Tibial nerve (tissue), 4 donors: ENCODE results near the gene KCNH5. TPM values are rescaled to one million over a fixed set of nuclear protein-coding genes. Genes with fewer than 3 reads are reported as not detected.

Source experiments
- DNase-seq, 2 donors: peaks; one replicate each; pipeline ENCODE4 v3.0.0-alpha.2; 2019; ENCODE audit warnings: low spot score in 2 of 2
- H3K27ac ChIP-seq, 4 donors: fragments of 200-600 bp; sonication (generic) in 3 of 4; one replicate each; pipeline ENCODE4 v1.5.1; 2017 to 2019; ENCODE audit warnings: mild to moderate bottlenecking in 1 of 4
- H3K27me3 ChIP-seq, 2 donors: fragments of 200-600 bp; sonication (generic) in 1 of 2; one replicate each; pipeline versions ENCODE4 v1.5.1 to v1.6.0; 2017 to 2019
- H3K36me3 ChIP-seq, 3 donors: fragments of 200-600 bp; sonication (generic); one replicate each; pipeline ENCODE4 v1.5.1; 2018 to 2019
- H3K4me1 ChIP-seq, 4 donors: fragments of 200-600 bp; sonication (generic) in 3 of 4; one replicate each; pipeline ENCODE4 v1.5.1; 2017 to 2019
- H3K4me3 ChIP-seq, 4 donors: fragments of 200-600 bp; sonication (generic) in 3 of 4; one replicate each; pipeline ENCODE4 v1.5.1; 2017 to 2019; ENCODE audit warnings: mild to moderate bottlenecking in 1 of 4, moderate library complexity in 1 of 4
- H3K9me3 ChIP-seq, 4 donors: fragments of 200-600 bp; sonication (generic) in 3 of 4; one replicate each; pipeline ENCODE4 v1.5.1; 2017 to 2019
- CTCF ChIP-seq, 5 experiments: fragments of 200-600 bp in 3 of 5; fragments of 450-650 bp in 2 of 5; sonication (generic) in 3 of 5; IDR thresholded peaks; one replicate each; pipeline ENCODE4 v1.5.1; 2016 to 2019; ENCODE audit warnings: antibody characterized with exemption in 5 of 5, mild to moderate bottlenecking in 3 of 5, moderate library complexity in 2 of 5
- EP300 ChIP-seq, 2 donors: sonication (generic); formaldehyde crosslinking; IDR thresholded peaks; one replicate each; pipeline ENCODE4 v1.6.1; 2017; ENCODE audit warnings: antibody characterized with exemption in 2 of 2, mild to moderate bottlenecking in 1 of 2
- POLR2A ChIP-seq, 2 donors: fragments of 450-650 bp; IDR thresholded peaks; one replicate each; pipeline ENCODE4 v1.6.1; 2017; ENCODE audit warnings: antibody characterized with exemption in 2 of 2, mild to moderate bottlenecking in 2 of 2, moderate library complexity in 2 of 2
- WGBS, 2 donors: methylation state at CpG; one replicate each; pipeline ENCODE4 v1.1.5; 2018; 5-methylcytosine and 5-hydroxymethylcytosine counted together
- total RNA-seq, 4 donors: library from RNA; depleted of rRNA; stranded (reverse); fragments of >200 nt; gene quantifications; one replicate each; pipeline ENCODE4 v1.1.0, GENCODE V29; 2016

KCNH5 gene
- total RNA-seq, 4 donors from 2014 or later, result not detected

- no peaks in the 10 kb centered on the region for H3K4me1 ChIP-seq
- H3K36me3 ChIP-seq, result no peaks in the 10 kb centered on the region
- H3K27me3 ChIP-seq, result no peaks in the 10 kb centered on the region
- no peak overlapping the region for H3K27ac ChIP-seq
- no peak overlapping the region for H3K4me3 ChIP-seq
- TF ChIP-seq CTCF (IDR thresholded peaks at IDR 0.05) (no peak), POLR2A (IDR thresholded peaks at IDR 0.05) (no peak), EP300 (IDR thresholded peaks at IDR 0.05) (no peak)
- no peak for DNase-seq
- H3K9me3 ChIP-seq, result no peaks in the 10 kb centered on the region
- 17 to 26% methylated on average over 4 of the region's 4 CpGs for WGBS, 2 donors
Observed at GRCh38 chr14:62916551-62916950, 128.7 kb downstream of the KCNH5 start.

- WGBS, 2 donors, result 69 to 73% methylated on average over 3 of the region's 3 CpGs
- Histone ChIP-seq H3K4me3 (no peak overlapping the region), H3K27me3 (no peaks in the 10 kb centered on the region), H3K4me1 (no peaks in the 10 kb centered on the region), H3K36me3 (no peaks in the 10 kb centered on the region), H3K27ac (no peak overlapping the region), H3K9me3 (no peaks in the 10 kb centered on the region)
- TF ChIP-seq CTCF (IDR thresholded peaks at IDR 0.05) (no peak), EP300 (IDR thresholded peaks at IDR 0.05) (no peak), POLR2A (IDR thresholded peaks at IDR 0.05) (no peak)
- no peak for DNase-seq
Observed at GRCh38 chr14:62914873-62915272, 130.4 kb downstream of the KCNH5 start.

GRCh38 chr14:62914025-62914424, 131.2 kb downstream of the KCNH5 start:
- H3K36me3 ChIP-seq, result no peaks in the 10 kb centered on the region
- TF ChIP-seq EP300 (IDR thresholded peaks at IDR 0.05) (no peak), CTCF (IDR thresholded peaks at IDR 0.05) (no peak), POLR2A (IDR thresholded peaks at IDR 0.05) (no peak)
- 42 to 45% methylated on average over 2 of the region's 2 CpGs for WGBS, 2 donors
- H3K4me3 ChIP-seq, result no peak overlapping the region
- no peak for DNase-seq
- H3K4me1 ChIP-seq, result no peaks in the 10 kb centered on the region
- H3K9me3 ChIP-seq, result no peaks in the 10 kb centered on the region
- no peaks in the 10 kb centered on the region for H3K27me3 ChIP-seq
- H3K27ac ChIP-seq, result no peak overlapping the region

GRCh38 chr14:62908506-62908905, 136.8 kb downstream of the KCNH5 start:
- Histone ChIP-seq H3K4me3 (no peak overlapping the region), H3K4me1 (no peaks in the 10 kb centered on the region), H3K27me3 (no peaks in the 10 kb centered on the region), H3K36me3 (no peaks in the 10 kb centered on the region), H3K27ac (no peak overlapping the region), H3K9me3 (no peaks in the 10 kb centered on the region)
- no peak for DNase-seq
- WGBS, 2 donors, result 85 to 89% methylated on average over 1 of the region's 1 CpG
- TF ChIP-seq EP300 (IDR thresholded peaks at IDR 0.05) (no peak), CTCF (IDR thresholded peaks at IDR 0.05) (no peak), POLR2A (IDR thresholded peaks at IDR 0.05) (no peak)

GRCh38 chr14:62905566-62905965, 139.7 kb downstream of the KCNH5 start:
- H3K27me3 ChIP-seq, result no peaks in the 10 kb centered on the region
- H3K4me1 ChIP-seq, result no peaks in the 10 kb centered on the region
- DNase-seq, result no peak
- no peaks in the 10 kb centered on the region for H3K9me3 ChIP-seq
- WGBS, 2 donors, result 55 to 59% methylated on average over 2 of the region's 2 CpGs
- H3K27ac ChIP-seq, result no peak overlapping the region
- no peaks in the 10 kb centered on the region for H3K36me3 ChIP-seq
- TF ChIP-seq EP300 (IDR thresholded peaks at IDR 0.05), result no peak
- TF ChIP-seq CTCF (IDR thresholded peaks at IDR 0.05), result no peak
- no peak for TF ChIP-seq POLR2A (IDR thresholded peaks at IDR 0.05)
- no peak overlapping the region for H3K4me3 ChIP-seq
